Left lung (tissue), 10 donors: ENCODE measurements around the gene ARHGEF28. TPM values are rescaled to one million over a fixed set of nuclear protein-coding genes. Genes with fewer than 3 reads are reported as not detected.

Experiments
- ATAC-seq: fragments of 200-7000 bp; cut with Tn5 transposase; one replicate; pipeline ENCODE4 v1.9.1; 2020; ENCODE audit warnings: moderate library complexity
- DNase-seq, 4 donors: peaks; one replicate each; pipeline ENCODE4 v3.0.0-alpha.2; 2013 to 2020
- H3K27ac ChIP-seq, 2 donors: fragments of 200-600 bp; sonication (generic) in 1 of 2; one replicate each; pipeline versions ENCODE4 v1.5.0 to v1.8.0; 2020 to 2021
- H3K27me3 ChIP-seq, 2 donors: fragments of 200-600 bp; sonication (generic) in 1 of 2; one replicate each; pipeline versions ENCODE4 v1.5.0 to v1.8.0; 2020 to 2021
- H3K36me3 ChIP-seq, 2 donors: fragments of 200-600 bp; sonication (generic) in 1 of 2; one replicate each; pipeline versions ENCODE4 v1.5.0 to v1.8.0; 2020 to 2021
- H3K4me1 ChIP-seq, 2 donors: fragments of 200-600 bp; one replicate each; pipeline ENCODE4 v1.8.0; 2021
- H3K4me3 ChIP-seq, 2 donors: fragments of 200-600 bp; sonication (generic) in 1 of 2; one replicate each; pipeline versions ENCODE4 v1.5.0 to v1.8.0; 2020 to 2021; ENCODE audit warnings: mild to moderate bottlenecking in 1 of 2
- H3K9me3 ChIP-seq, 2 donors: fragments of 200-600 bp; sonication (generic) in 1 of 2; one replicate each; pipeline versions ENCODE4 v1.5.0 to v1.8.0; 2020 to 2021
- CTCF ChIP-seq, 2 donors: fragments of 200-600 bp; sonication (generic) in 1 of 2; IDR thresholded peaks; one replicate each; pipeline versions ENCODE4 v1.5.0 to v1.8.0; 2021; ENCODE audit warnings: antibody characterized with exemption in 2 of 2
- intact Hi-C, 2 donors: fragments of 100-400 bp; cut with DNase I; formaldehyde crosslinking; loops; one replicate each; pipeline versions ENCODE4 v1.11.2 to v1.14.2; 2022
- polyA plus RNA-seq, 6 donors: library from polyadenylated mRNA; unstranded; fragments of 120-200 nt; gene quantifications; one replicate each; pipeline ENCODE4 v1.2.1, GENCODE V29; 2013; ENCODE audit not compliant: insufficient read length in 6 of 6
- total RNA-seq, 2 donors: library from RNA; stranded (reverse); fragmentation: NEBNext Ultra II Directional; extraction: Animal tissue kit (Norgen Biotek cat#: 25700); gene quantifications; one replicate each; pipeline ENCODE4 v1.2.1, GENCODE V29; 2021
- donor health status: DM: no; HTN: yes; CAD: no.
- donor health status: DM: no; HTN: no; CAD: no.

The ARHGEF28 gene
- total and polyA plus RNA-seq, 8 donors: 8.4 to 16.4 (median 10.3) TPM

GRCh38 chr5:73764996-73765395, 139.0 kb downstream of the ARHGEF28 start:
- Histone ChIP-seq H3K4me3 (no peak overlapping the region), H3K9me3 (peaks cover 0 to 21% of the 10 kb centered on the region in 2 donors), H3K4me1 (no peaks in the 10 kb centered on the region), H3K27me3 (no peaks in the 10 kb centered on the region), H3K36me3 (no peaks in the 10 kb centered on the region), H3K27ac (no peak overlapping the region)
- no peak for TF ChIP-seq CTCF (IDR thresholded peaks at IDR 0.05)
- no peak for ATAC-seq
- DNase-seq: no peak
- intact Hi-C loops: no loop called here

GRCh38 chr5:73766902-73767301, 140.9 kb downstream of the ARHGEF28 start:
- no peaks in the 10 kb centered on the region for H3K4me1 ChIP-seq
- no peaks in the 10 kb centered on the region for H3K36me3 ChIP-seq
- peaks cover 0 to 21% of the 10 kb centered on the region in 2 donors for H3K9me3 ChIP-seq
- no peaks in the 10 kb centered on the region for H3K27me3 ChIP-seq
- ATAC-seq (no peak), DNase-seq (no peak)
- intact Hi-C loops: no loop called here
- no peak overlapping the region for H3K27ac ChIP-seq
- TF ChIP-seq CTCF (IDR thresholded peaks at IDR 0.05): no peak
- H3K4me3 ChIP-seq: no peak overlapping the region

GRCh38 chr5:73770172-73771025, 144.4 kb downstream of the ARHGEF28 start:
- intact Hi-C loops: no loop called here
- Histone ChIP-seq H3K36me3 (no peaks in the 10 kb centered on the region), H3K4me1 (no peaks in the 10 kb centered on the region), H3K4me3 (no peak overlapping the region), H3K27me3 (no peaks in the 10 kb centered on the region), H3K27ac (no peak overlapping the region), H3K9me3 (peaks cover 0 to 21% of the 10 kb centered on the region in 2 donors)
- DNase-seq (no peak), ATAC-seq (peak; percentile 70)
- no peak for TF ChIP-seq CTCF (IDR thresholded peaks at IDR 0.05)

- no peak for DNase-seq
- no peaks in the 10 kb centered on the region for H3K4me1 ChIP-seq
- no peak for ATAC-seq
- no peaks in the 10 kb centered on the region for H3K36me3 ChIP-seq
- TF ChIP-seq CTCF (IDR thresholded peaks at IDR 0.05): no peak
- H3K9me3 ChIP-seq: no peaks in the 10 kb centered on the region
- no peak overlapping the region for H3K4me3 ChIP-seq
- intact Hi-C loops: no loop called here
- H3K27ac ChIP-seq: no peak overlapping the region
- H3K27me3 ChIP-seq: no peaks in the 10 kb centered on the region
Measured at GRCh38 chr5:73774924-73775323, 148.9 kb downstream of the ARHGEF28 start.

- ATAC-seq: no peak
- intact Hi-C loops: no loop called here
- H3K27me3 ChIP-seq: no peaks in the 10 kb centered on the region
Measured at GRCh38 chr5:73776405-73776804, 150.4 kb downstream of the ARHGEF28 start.

More at GRCh38 chr5:73776405-73776804, 150.4 kb downstream of the ARHGEF28 start:
- Histone ChIP-seq H3K4me1 (peaks cover 0 to 5% of the 10 kb centered on the region in 2 donors), H3K27ac (no peak overlapping the region), H3K36me3 (no peaks in the 10 kb centered on the region), H3K9me3 (no peaks in the 10 kb centered on the region), H3K4me3 (no peak overlapping the region)
- DNase-seq: no peak
- TF ChIP-seq CTCF (IDR thresholded peaks at IDR 0.05): no peak
